ENCODE results near the gene BACH2.

The BACH2 gene

GRCh38 chr6:90238496-90239266 lies 58.0 kb downstream of the BACH2 start:
- DNase-seq (ENCODE audit: low read depth in 2 of 2), result no peak

GRCh38 chr6:90237350-90237990 lies 59.2 kb downstream of the BACH2 start:
- no peak for DNase-seq (ENCODE audit: low read depth in 2 of 2)

GRCh38 chr6:90233994-90234393 lies 62.6 kb downstream of the BACH2 start:
- DNase-seq (ENCODE audit: low read depth in 2 of 2), result peak; percentile 76 to 86

- no peak for DNase-seq (ENCODE audit: low read depth in 2 of 2)
These were observed 63.4 kb downstream of the BACH2 start for GRCh38 chr6:90233213-90233612.

- DNase-seq (ENCODE audit: low read depth in 2 of 2), result no peak
These were observed 64.8 kb downstream of the BACH2 start for GRCh38 chr6:90231798-90232197.

- DNase-seq (ENCODE audit: low read depth in 2 of 2), result no peak
These were observed 65.3 kb downstream of the BACH2 start for GRCh38 chr6:90231308-90231707.

GRCh38 chr6:90230548-90231215 lies 66.0 kb downstream of the BACH2 start:
- DNase-seq (ENCODE audit: low read depth in 2 of 2), result no peak

GRCh38 chr6:90229331-90230010 lies 67.2 kb downstream of the BACH2 start:
- no peak for DNase-seq (ENCODE audit: low read depth in 2 of 2)

- no peak for DNase-seq (ENCODE audit: low read depth in 2 of 2)
These were observed 69.0 kb downstream of the BACH2 start for GRCh38 chr6:90227673-90228072.

GRCh38 chr6:90227213-90227612 lies 69.4 kb downstream of the BACH2 start:
- no peak for DNase-seq (ENCODE audit: low read depth in 2 of 2)

GRCh38 chr6:90226257-90226656 lies 70.4 kb downstream of the BACH2 start:
- DNase-seq (ENCODE audit: low read depth in 2 of 2), result no peak

GRCh38 chr6:90224196-90224595 lies 72.4 kb downstream of the BACH2 start:
- DNase-seq (ENCODE audit: low read depth in 2 of 2), result no peak

GRCh38 chr6:90222724-90223198 lies 73.9 kb downstream of the BACH2 start:
- peak; percentile 43 to 52 for DNase-seq (ENCODE audit: low read depth in 2 of 2)

- no peak for DNase-seq (ENCODE audit: low read depth in 2 of 2)
These were observed 74.6 kb downstream of the BACH2 start for GRCh38 chr6:90222008-90222407.

- no peak for DNase-seq (ENCODE audit: low read depth in 2 of 2)
These were observed 75.2 kb downstream of the BACH2 start for GRCh38 chr6:90221403-90221802.

- DNase-seq (ENCODE audit: low read depth in 2 of 2), result no peak
These were observed 76.4 kb downstream of the BACH2 start for GRCh38 chr6:90220273-90220672.

- DNase-seq (ENCODE audit: low read depth in 2 of 2), result no peak
These were observed 77.2 kb downstream of the BACH2 start for GRCh38 chr6:90219209-90219985.

GRCh38 chr6:90218959-90219208 lies 77.8 kb downstream of the BACH2 start:
- no peak for DNase-seq (ENCODE audit: low read depth in 2 of 2)

- no peak for DNase-seq (ENCODE audit: low read depth in 2 of 2)
These were observed 79.0 kb downstream of the BACH2 start for GRCh38 chr6:90217506-90218127.

GRCh38 chr6:90216072-90216977 lies 80.3 kb downstream of the BACH2 start:
- no peak for DNase-seq (ENCODE audit: low read depth in 2 of 2)
